Subcutaneous adipose tissue (tissue), 4 donors: ENCODE data around the gene SLC17A5. TPM values are rescaled to one million over a fixed set of nuclear protein-coding genes. Genes with fewer than 3 reads are reported as not detected.

ENCODE experiments used
- small RNA-seq: library from RNA; depleted of rRNA; stranded (forward); fragments of <200 nt; gene quantifications from one replicate; pipeline ENCODE3, GENCODE V24; 2016
- total RNA-seq, 4 donors: library from RNA; depleted of rRNA; stranded (reverse); fragments of >200 nt; gene quantifications; one replicate each; pipeline ENCODE4 v1.1.0, GENCODE V29; 2016
- TF ChIP-seq, protein P1 (sequence below): fragments of 450-650 bp; IDR thresholded peaks from one replicate; pipeline ENCODE4 v1.5.1; 2016; ENCODE audit warnings: low read depth, mild to moderate bottlenecking, control low read depth, antibody characterized with exemption, moderate library complexity

The SLC17A5 gene
- total RNA-seq, 4 donors from 2014 or later: 16.0 to 55.4 (median 29.5) TPM

DNA sequence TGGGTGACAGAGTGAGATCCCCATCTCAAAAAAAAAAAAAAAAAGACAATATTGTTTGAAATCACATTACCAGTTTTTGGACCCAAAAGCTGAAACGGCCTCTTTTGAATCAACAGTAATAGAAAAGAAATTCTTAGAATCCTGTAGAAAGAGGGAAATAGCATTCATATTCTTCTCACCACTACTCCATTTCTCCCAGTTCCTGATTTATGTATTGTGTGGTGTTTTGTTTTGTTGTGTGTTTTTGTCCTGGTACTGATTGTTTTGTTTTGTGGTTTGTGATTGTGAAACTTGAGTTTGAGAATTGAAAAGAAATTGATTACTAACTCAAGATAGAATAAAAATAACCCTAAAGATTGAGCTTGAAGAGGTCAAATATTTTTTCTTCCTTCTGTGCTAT lies 106.8 kb downstream of the SLC17A5 start:
- TF ChIP-seq, protein P1, sequence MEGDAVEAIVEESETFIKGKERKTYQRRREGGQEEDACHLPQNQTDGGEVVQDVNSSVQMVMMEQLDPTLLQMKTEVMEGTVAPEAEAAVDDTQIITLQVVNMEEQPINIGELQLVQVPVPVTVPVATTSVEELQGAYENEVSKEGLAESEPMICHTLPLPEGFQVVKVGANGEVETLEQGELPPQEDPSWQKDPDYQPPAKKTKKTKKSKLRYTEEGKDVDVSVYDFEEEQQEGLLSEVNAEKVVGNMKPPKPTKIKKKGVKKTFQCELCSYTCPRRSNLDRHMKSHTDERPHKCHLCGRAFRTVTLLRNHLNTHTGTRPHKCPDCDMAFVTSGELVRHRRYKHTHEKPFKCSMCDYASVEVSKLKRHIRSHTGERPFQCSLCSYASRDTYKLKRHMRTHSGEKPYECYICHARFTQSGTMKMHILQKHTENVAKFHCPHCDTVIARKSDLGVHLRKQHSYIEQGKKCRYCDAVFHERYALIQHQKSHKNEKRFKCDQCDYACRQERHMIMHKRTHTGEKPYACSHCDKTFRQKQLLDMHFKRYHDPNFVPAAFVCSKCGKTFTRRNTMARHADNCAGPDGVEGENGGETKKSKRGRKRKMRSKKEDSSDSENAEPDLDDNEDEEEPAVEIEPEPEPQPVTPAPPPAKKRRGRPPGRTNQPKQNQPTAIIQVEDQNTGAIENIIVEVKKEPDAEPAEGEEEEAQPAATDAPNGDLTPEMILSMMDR: no peak

Small RNAs within 50 kb of the gene (small RNA-seq; reads per million reads assigned to genes)
- not detected for gene RPS27P15

Other genes starting within 250 kb of the SLC17A5 start
- gene CGAS, start 201.7 kb downstream of the SLC17A5 start, total RNA-seq: 1 to 10 TPM; 3.0 to 6.1 (median 5.1) TPM
- gene MTO1, start 192.3 kb downstream of the SLC17A5 start, total RNA-seq: 10 to 100 TPM; 18.1 to 22.1 (median 18.6) TPM
- over 10,000 TPM in 1 of 4 donors, 1,000 to 10,000 TPM in 3; 7,676 to 11,568 (median 9,241) TPM for gene EEF1A1, start 133.0 kb downstream of the SLC17A5 start, total RNA-seq
- 10 to 100 TPM; 16.0 to 59.8 (median 22.5) TPM for gene CD109, start 42.2 kb upstream of the SLC17A5 start, total RNA-seq